Measurements from ENCODE around the gene RIIAD1.

Gene RIIAD1

DNA sequence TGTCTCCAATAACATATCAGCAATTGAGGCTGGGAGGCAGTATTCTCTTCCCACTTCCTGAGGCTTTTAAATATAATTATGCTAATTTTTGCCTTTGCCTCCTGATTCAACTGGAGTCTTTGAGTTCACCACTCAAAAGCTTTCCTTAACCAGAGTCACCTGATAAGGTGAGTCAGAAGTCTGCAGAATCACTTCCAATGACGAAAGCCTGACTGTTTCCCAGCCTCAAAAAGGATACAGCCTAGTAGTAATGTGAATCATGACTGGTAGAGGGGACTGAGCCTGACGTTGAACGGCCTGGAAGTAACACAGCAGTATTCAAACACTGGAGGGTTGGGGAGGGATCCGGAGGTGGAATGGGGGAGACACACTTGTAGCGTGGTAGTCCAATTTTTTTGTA is 52.4 kb downstream of the RIIAD1 start:
- Histone ChIP-seq H3K4me2 (ENCODE audit: low read length) (no peak overlapping the region), H3K36me3 (ENCODE audit: insufficient read depth, low read length) (no peaks in the 10 kb centered on the region; the same call in 1 of the 2 replicates), H3F3A (ENCODE audit: insufficient read depth, low read length) (no peaks in the 10 kb centered on the region), H3K27ac (ENCODE audit: low read depth, low read length, poor library complexity, severe bottlenecking) (no peak overlapping the region), H3K79me2 (ENCODE audit: insufficient read depth, low read length) (no peaks in the 10 kb centered on the region), H3K4me3 (ENCODE audit: low read depth, low read length, poor library complexity, severe bottlenecking) (no peak overlapping the region), H4K20me1 (ENCODE audit: insufficient read depth, low read length) (no peaks in the 10 kb centered on the region), H3K27me3 (ENCODE audit: insufficient read depth, low read length) (no peaks in the 10 kb centered on the region), H3K9ac (ENCODE audit: low read length) (no peak overlapping the region), H3K9me3 (ENCODE audit: low read length) (no peaks in the 10 kb centered on the region), H3K9me2 (ENCODE audit: low read depth, low read length) (no peaks in the 10 kb centered on the region), H2AFZ (ENCODE audit: low read length) (no peak overlapping the region), H3K4me1 (ENCODE audit: insufficient read depth, low read length, severe bottlenecking) (no peaks in the 10 kb centered on the region)
- TF ChIP-seq, protein P1, sequence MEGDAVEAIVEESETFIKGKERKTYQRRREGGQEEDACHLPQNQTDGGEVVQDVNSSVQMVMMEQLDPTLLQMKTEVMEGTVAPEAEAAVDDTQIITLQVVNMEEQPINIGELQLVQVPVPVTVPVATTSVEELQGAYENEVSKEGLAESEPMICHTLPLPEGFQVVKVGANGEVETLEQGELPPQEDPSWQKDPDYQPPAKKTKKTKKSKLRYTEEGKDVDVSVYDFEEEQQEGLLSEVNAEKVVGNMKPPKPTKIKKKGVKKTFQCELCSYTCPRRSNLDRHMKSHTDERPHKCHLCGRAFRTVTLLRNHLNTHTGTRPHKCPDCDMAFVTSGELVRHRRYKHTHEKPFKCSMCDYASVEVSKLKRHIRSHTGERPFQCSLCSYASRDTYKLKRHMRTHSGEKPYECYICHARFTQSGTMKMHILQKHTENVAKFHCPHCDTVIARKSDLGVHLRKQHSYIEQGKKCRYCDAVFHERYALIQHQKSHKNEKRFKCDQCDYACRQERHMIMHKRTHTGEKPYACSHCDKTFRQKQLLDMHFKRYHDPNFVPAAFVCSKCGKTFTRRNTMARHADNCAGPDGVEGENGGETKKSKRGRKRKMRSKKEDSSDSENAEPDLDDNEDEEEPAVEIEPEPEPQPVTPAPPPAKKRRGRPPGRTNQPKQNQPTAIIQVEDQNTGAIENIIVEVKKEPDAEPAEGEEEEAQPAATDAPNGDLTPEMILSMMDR (IDR thresholded peaks at IDR 0.05; ENCODE audit: low read length), result no peak
- TF ChIP-seq EZH2 (IDR thresholded peaks at IDR 0.05; ENCODE audit: borderline replicate concordance, low read length), result no peak

DNA sequence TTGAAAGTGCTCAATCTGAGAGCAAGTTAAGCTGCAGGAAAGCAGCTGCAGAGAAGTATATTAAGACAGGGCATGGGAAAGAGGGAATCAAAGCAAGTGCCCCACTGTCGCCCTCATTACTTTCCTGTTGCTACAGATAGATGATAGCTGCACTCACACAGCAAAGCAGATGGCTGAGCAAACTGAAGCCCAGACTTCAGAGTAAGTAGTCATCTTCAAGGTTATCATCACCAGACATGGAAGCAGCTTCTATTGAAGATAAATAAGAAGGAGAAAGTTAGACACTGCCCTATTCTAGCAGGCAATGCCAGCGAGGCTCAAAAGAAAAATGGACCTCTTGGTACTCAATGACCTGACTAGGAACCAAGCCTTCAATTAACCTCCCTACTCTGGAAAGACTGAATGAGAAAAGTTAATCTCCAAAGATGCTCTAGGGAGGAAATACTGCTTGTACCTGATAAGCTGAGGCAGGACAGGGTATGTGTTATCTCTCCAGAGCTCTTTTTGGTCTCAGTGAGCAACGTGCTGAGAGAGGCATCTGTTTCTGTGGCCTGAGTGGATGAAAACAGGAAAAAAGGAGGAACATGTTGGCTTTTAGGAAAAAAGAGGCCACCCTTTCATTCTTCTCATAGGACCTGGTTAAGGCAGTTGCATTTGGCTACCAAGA is 53.1 kb downstream of the RIIAD1 start:
- Histone ChIP-seq H4K20me1 (ENCODE audit: insufficient read depth, low read length) (no peaks in the 10 kb centered on the region), H3K9ac (ENCODE audit: low read length) (no peak overlapping the region), H3K9me2 (ENCODE audit: low read depth, low read length) (no peaks in the 10 kb centered on the region), H3F3A (ENCODE audit: insufficient read depth, low read length) (no peaks in the 10 kb centered on the region), H3K79me2 (ENCODE audit: insufficient read depth, low read length) (no peaks in the 10 kb centered on the region), H3K27ac (ENCODE audit: low read depth, low read length, poor library complexity, severe bottlenecking) (no peak overlapping the region), H2AFZ (ENCODE audit: low read length) (no peak overlapping the region), H3K36me3 (ENCODE audit: insufficient read depth, low read length) (no peaks in the 10 kb centered on the region; the same call in 1 of the 2 replicates), H3K9me3 (ENCODE audit: low read length) (no peaks in the 10 kb centered on the region), H3K4me3 (ENCODE audit: low read depth, low read length, poor library complexity, severe bottlenecking) (no peak overlapping the region), H3K27me3 (ENCODE audit: insufficient read depth, low read length) (no peaks in the 10 kb centered on the region), H3K4me2 (ENCODE audit: low read length) (no peak overlapping the region), H3K4me1 (ENCODE audit: insufficient read depth, low read length, severe bottlenecking) (no peaks in the 10 kb centered on the region)
- no peak for TF ChIP-seq EZH2 (IDR thresholded peaks at IDR 0.05; ENCODE audit: borderline replicate concordance, low read length)
- TF ChIP-seq, protein P1 (IDR thresholded peaks at IDR 0.05; ENCODE audit: low read length), result no peak

DNA sequence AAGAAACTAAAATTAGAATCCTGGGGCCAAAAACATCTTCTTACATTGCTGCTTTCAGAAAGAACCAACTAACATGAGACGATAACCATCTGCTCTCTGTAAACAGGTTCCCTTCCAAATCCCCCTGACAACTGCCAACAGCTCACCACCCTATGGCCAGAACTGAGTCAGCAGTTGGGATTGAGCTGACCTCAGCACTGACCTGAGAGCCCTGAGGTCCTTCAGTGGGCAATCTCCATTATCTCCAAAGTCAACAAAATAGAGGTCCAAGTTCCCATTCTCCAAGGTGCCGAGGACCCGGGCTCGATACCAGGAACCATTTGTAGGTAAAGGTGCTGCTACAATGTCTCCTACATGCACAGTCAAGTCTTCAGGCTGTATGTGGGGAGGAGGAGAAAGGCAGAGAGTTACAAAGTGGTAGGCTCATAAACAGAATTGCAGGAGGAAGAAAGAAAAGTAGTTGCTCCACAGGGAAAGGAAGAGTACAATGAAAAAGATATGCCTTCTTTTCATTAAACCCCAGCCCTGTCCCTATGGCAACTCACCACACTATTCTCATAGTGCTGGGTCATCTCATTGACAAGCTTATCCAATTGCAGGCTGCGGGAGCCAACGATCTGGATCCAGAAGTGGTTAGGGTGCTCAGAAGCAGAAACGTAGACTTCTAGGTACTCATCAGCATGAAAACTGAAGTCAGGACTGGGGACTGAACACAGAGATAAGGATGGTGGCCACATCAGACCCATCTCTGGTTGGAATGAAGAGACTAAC is 54.8 kb downstream of the RIIAD1 start:
- H3K79me2 ChIP-seq (ENCODE audit: insufficient read depth, low read length), result no peaks in the 10 kb centered on the region
- H4K20me1 ChIP-seq (ENCODE audit: insufficient read depth, low read length), result no peaks in the 10 kb centered on the region
- no peak overlapping the region for H3K4me3 ChIP-seq (ENCODE audit: low read depth, low read length, poor library complexity, severe bottlenecking)
- no peaks in the 10 kb centered on the region; the same call in 1 of the 2 replicates for H3K36me3 ChIP-seq (ENCODE audit: insufficient read depth, low read length)
- no peaks in the 10 kb centered on the region for H3K4me1 ChIP-seq (ENCODE audit: insufficient read depth, low read length, severe bottlenecking)
- H3K27me3 ChIP-seq (ENCODE audit: insufficient read depth, low read length), result no peaks in the 10 kb centered on the region
- no peak overlapping the region for H3K4me2 ChIP-seq (ENCODE audit: low read length)
- H2AFZ ChIP-seq (ENCODE audit: low read length), result no peak overlapping the region
- no peak overlapping the region for H3K27ac ChIP-seq (ENCODE audit: low read depth, low read length, poor library complexity, severe bottlenecking)
- no peaks in the 10 kb centered on the region for H3K9me2 ChIP-seq (ENCODE audit: low read depth, low read length)
- H3F3A ChIP-seq (ENCODE audit: insufficient read depth, low read length), result no peaks in the 10 kb centered on the region
- H3K9me3 ChIP-seq (ENCODE audit: low read length), result no peaks in the 10 kb centered on the region
- no peak overlapping the region for H3K9ac ChIP-seq (ENCODE audit: low read length)
- no peak for TF ChIP-seq EZH2 (IDR thresholded peaks at IDR 0.05; ENCODE audit: borderline replicate concordance, low read length)
- TF ChIP-seq, protein P1 (IDR thresholded peaks at IDR 0.05; ENCODE audit: low read length), result no peak
